WI38 (cell line): ENCODE measurements around the gene TMEM184B.

Source experiments
- H3K4me3 ChIP-seq: 2 replicates; pipeline ENCODE4 v1.5.1; 2011; ENCODE audit warnings: low read depth, mild to moderate bottlenecking, control low read depth, low read length
- TF ChIP-seq, protein P1 (sequence below): IDR thresholded peaks from 2 replicates; pipeline ENCODE4 v1.5.1; 2012; ENCODE audit warnings: low read depth, mild to moderate bottlenecking, control low read depth, low read length

The TMEM184B gene

GRCh38 chr22:38214302-38215056 is 58.3 kb downstream of the TMEM184B start:
- no peak overlapping the region for H3K4me3 ChIP-seq
- TF ChIP-seq, protein P1, sequence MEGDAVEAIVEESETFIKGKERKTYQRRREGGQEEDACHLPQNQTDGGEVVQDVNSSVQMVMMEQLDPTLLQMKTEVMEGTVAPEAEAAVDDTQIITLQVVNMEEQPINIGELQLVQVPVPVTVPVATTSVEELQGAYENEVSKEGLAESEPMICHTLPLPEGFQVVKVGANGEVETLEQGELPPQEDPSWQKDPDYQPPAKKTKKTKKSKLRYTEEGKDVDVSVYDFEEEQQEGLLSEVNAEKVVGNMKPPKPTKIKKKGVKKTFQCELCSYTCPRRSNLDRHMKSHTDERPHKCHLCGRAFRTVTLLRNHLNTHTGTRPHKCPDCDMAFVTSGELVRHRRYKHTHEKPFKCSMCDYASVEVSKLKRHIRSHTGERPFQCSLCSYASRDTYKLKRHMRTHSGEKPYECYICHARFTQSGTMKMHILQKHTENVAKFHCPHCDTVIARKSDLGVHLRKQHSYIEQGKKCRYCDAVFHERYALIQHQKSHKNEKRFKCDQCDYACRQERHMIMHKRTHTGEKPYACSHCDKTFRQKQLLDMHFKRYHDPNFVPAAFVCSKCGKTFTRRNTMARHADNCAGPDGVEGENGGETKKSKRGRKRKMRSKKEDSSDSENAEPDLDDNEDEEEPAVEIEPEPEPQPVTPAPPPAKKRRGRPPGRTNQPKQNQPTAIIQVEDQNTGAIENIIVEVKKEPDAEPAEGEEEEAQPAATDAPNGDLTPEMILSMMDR = no peak

DNA sequence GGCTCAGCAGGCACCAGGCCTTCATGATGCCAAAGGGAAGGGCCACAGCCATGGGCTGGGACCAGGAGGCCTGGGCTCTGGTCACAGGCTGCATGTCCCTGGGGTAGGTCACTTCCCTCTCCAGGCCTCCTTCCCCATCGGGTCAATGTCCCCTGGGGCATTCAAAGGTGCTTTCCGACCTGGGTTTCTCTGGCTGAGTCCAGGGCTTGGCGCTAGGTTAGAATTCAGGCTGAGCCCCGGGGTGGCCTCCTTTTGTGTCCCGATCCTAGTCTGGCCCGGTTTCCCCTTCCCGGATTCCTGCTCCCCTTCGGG is 58.9 kb downstream of the TMEM184B start:
- TF ChIP-seq, protein P1 = no peak
- no peak overlapping the region for H3K4me3 ChIP-seq

DNA sequence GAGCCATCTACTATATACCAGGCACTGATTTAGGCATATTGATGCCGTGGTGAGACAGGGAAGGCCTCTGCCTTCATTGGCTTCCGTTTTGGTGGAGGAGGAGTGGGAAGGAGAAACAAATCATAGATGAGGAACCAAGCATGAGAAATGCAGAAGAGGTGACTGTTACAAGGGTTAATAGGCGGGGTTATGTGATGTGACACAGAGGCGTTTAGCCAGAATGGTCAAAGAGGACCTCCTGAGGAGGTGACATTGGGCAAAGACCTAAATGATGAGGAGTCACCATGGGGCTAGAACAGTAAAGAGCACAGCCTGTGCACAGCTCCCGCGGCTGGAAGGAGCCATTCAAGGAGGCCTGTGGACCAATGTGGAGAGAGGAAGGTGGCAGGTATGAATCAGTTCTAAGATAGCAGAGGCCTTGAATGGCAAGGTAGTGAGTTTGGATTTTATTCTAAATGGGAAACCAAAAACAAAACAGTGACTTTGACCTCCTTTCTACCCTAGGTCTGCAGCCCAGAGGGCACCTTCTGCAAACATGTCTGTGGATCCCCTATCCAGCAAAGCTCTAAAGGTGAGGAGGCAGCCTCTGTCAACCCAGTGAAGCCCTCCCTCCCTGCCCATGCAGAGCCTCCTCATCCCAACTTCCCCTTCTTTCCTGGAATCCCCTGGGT is 59.4 kb downstream of the TMEM184B start:
- TF ChIP-seq, protein P1 = no peak
- H3K4me3 ChIP-seq = no peak overlapping the region

DNA sequence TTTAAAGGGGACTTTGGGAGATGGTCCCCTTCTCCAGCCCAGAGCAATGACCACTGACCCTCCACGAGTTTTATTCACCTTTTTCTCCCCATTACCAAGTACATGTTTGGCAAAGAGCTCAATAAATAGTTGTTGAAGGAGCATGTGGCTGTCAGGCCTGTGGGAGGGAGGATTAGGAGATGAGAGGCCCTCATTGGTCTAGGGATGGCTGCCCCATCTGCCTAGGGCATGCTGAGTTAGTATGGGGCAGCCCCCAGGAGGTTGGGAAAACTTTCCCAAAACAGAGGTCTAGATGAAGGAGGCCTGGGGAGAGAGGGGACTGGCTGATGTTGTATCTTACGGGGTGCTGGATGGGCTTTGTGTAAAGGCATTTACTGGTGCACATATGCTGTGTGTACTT is 60.4 kb downstream of the TMEM184B start:
- TF ChIP-seq, protein P1 = no peak
- no peak overlapping the region for H3K4me3 ChIP-seq

- no peak overlapping the region for H3K4me3 ChIP-seq
- TF ChIP-seq, protein P1 = no peak
These were observed 61.3 kb downstream of the TMEM184B start for GRCh38 chr22:38211556-38211955.

DNA sequence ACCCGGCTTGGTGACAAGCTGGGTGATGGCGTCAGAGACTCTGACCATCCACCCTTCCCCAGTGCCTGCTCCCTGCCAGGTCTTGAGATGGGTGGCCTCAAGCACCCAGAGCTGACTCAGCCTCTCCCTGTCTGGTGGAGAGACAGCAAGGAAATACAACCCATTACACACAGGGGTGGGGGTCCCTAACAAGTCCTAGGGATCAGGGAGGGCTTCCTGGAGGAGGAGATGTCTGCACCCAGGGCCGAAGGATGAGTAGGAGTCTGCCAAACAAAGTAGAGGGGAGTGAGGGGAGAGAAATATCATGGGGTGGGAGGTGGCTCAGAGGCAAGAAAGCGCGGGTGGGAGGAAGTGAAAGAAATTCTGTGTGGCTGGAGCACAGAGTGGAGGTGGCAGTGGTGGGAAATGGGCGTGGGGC is 64.2 kb downstream of the TMEM184B start:
- TF ChIP-seq, protein P1 = no peak
- no peak overlapping the region for H3K4me3 ChIP-seq

DNA sequence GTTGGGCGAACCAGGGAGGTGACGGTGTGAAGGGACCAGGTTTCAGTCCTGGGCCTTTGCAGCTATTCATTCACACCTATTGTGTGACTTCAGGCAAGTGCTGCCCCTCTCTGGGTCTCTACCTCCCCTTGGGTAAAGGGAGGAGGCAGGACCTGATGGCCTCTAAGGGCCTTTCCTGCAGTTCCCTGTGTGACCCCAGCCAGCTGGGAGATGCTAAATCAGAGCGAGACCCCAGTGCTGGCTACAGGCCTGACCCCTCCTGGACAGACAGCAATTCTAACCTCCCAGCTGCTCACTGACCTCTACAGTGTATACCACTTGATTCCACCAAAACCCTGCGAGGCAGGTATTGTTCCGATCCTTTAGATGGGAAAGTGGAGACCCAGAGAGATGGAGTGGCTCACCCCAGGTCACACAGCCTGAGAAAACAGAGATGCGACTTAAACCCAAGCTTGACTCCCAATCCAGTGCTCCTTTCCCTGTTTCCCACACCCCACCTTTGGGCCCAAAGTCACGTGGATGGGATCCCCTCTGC is 64.8 kb downstream of the TMEM184B start:
- TF ChIP-seq, protein P1 = no peak

More for the DNA sequence above, 64.8 kb downstream of the TMEM184B start:
- no peak overlapping the region for H3K4me3 ChIP-seq
